ENCODE measurements around the gene GALNT5. TPM values are rescaled to one million over a fixed set of nuclear protein-coding genes. Genes with fewer than 3 reads are reported as not detected.

The GALNT5 gene
- polyA plus RNA-seq, 1 experiment, result 22.6 TPM

- no peak for DNase-seq (ENCODE audit: low read depth)
- Histone ChIP-seq H3K27me3 (ENCODE audit: control insufficient read depth, insufficient read depth, low read length) (no peaks in the 10 kb centered on the region), H3K4me3 (ENCODE audit: low read depth, low read length) (no peak overlapping the region), H3K36me3 (ENCODE audit: control insufficient read depth, insufficient read depth, low read length) (no peaks in the 10 kb centered on the region)
- TF ChIP-seq, protein P1, sequence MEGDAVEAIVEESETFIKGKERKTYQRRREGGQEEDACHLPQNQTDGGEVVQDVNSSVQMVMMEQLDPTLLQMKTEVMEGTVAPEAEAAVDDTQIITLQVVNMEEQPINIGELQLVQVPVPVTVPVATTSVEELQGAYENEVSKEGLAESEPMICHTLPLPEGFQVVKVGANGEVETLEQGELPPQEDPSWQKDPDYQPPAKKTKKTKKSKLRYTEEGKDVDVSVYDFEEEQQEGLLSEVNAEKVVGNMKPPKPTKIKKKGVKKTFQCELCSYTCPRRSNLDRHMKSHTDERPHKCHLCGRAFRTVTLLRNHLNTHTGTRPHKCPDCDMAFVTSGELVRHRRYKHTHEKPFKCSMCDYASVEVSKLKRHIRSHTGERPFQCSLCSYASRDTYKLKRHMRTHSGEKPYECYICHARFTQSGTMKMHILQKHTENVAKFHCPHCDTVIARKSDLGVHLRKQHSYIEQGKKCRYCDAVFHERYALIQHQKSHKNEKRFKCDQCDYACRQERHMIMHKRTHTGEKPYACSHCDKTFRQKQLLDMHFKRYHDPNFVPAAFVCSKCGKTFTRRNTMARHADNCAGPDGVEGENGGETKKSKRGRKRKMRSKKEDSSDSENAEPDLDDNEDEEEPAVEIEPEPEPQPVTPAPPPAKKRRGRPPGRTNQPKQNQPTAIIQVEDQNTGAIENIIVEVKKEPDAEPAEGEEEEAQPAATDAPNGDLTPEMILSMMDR (IDR thresholded peaks at IDR 0.05; ENCODE audit: insufficient read depth, low read depth, low read length), result no peak
- ChIA-PET POLR2A (no interaction called here), CTCF (interaction anchor here (0.8 to 5.6 kb wide), 2 partner anchors 11 to 14 kb away, joined by 3 to 41 read pairs; no protein-coding TSS in a partner anchor)
Observed at GRCh38 chr2:157345647-157346389, 88.3 kb downstream of the GALNT5 start.

DNA sequence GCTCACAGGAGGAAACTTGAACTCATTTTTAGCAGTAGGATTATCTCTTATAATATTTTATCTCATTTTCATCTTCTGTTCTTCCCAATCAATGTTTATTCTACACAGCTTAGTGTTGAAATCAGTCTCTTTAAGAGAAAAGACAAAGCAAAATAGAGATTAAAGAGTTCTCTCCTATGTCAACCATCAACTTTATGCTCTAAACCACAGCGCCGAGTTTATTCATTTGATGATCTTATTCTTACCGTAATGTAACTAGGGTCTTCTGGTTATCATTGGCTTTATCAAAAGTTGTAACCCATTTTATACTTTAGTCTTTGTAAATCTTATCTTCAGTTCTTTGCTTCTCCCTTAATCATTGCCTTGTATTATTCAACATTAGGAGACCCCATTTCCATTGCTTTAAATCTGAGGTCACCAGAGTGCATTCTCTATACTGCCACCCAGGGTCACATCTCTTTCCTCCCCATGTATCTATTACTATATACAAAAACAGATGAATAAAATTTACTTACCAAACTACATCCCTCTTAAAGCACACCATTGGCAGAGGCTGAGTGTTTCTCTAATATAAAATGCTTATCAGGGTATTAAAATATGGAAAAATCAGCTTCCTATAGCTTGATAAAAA lies 90.9 kb downstream of the GALNT5 start:
- TF ChIP-seq, protein P1 (IDR thresholded peaks at IDR 0.05; ENCODE audit: insufficient read depth, low read depth, low read length), result no peak
- DNase-seq (ENCODE audit: low read depth), result no peak
- CTCF ChIA-PET, result interaction anchor here (5.6 kb wide), 1 partner anchor 13 kb away, joined by 41 read pairs; no protein-coding TSS in a partner anchor
- Histone ChIP-seq H3K36me3 (ENCODE audit: control insufficient read depth, insufficient read depth, low read length) (no peaks in the 10 kb centered on the region), H3K27me3 (ENCODE audit: control insufficient read depth, insufficient read depth, low read length) (no peaks in the 10 kb centered on the region), H3K4me3 (ENCODE audit: low read depth, low read length) (no peak overlapping the region)
- POLR2A ChIA-PET, result no interaction called here

DNA sequence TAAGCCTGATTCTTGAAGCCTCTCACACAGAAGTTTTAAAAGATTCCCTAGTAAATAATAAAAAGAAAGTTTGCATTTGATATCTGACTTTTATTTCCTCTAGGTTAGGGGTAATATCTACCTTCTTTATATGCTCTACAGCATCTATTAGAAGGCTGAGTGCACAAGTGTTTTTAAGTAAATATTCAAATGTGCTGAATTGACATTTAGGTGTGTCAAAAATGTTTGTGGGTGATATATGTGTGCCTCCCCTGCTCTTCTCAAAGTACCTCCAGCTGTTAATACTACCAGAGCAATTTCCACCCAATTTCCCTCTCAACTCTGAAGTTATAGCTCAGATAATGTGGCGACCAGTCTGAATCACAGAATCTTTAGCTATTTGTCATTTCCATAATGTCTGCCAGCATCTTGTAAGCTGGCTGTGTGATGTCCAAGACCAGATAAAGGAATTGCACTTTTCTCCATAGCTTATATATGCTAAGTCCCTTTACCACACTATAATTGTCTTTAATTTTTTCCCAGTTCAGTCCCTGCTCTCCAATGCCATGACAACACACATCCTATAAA lies 92.5 kb downstream of the GALNT5 start:
- ChIA-PET POLR2A (no interaction called here), CTCF (interaction anchor here (0.7 to 2.3 kb wide), 4 partner anchors 14 to 231 kb away, joined by 3 to 20 read pairs (median 3); no protein-coding TSS in a partner anchor)
- Histone ChIP-seq H3K27me3 (ENCODE audit: control insufficient read depth, insufficient read depth, low read length) (no peaks in the 10 kb centered on the region), H3K36me3 (ENCODE audit: control insufficient read depth, insufficient read depth, low read length) (no peaks in the 10 kb centered on the region), H3K4me3 (ENCODE audit: low read depth, low read length) (no peak overlapping the region)
- DNase-seq (ENCODE audit: low read depth), result no peak
- TF ChIP-seq, protein P1 (IDR thresholded peaks at IDR 0.05; ENCODE audit: insufficient read depth, low read depth, low read length), result no peak

DNA sequence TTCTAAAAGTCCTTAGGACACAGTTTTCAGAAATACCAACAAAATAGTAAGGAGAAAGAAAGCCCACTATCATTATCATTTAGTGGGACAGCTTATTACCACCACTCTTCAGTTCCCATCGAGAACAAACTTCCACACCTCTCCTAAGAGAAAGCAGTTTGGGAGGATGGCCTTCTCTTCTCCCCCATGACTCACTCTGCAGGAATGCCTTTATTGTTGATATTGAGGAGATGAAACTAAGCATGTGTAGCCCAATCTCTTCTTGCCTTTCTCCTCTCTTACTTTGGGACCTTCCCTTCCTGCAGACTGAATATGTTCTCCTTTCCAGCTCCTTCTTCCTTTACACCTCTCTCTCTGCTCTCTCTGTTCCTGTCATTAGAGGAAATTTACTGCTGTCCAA lies 98.1 kb downstream of the GALNT5 start:
- TF ChIP-seq, protein P1 (IDR thresholded peaks at IDR 0.05; ENCODE audit: insufficient read depth, low read depth, low read length), result no peak
- Histone ChIP-seq H3K36me3 (ENCODE audit: control insufficient read depth, insufficient read depth, low read length) (no peaks in the 10 kb centered on the region), H3K27me3 (ENCODE audit: control insufficient read depth, insufficient read depth, low read length) (no peaks in the 10 kb centered on the region), H3K4me3 (ENCODE audit: low read depth, low read length) (no peak overlapping the region)
- CTCF ChIA-PET, result interaction anchor here (2.3 kb wide), 1 partner anchor 20 kb away, joined by 9 read pairs; no protein-coding TSS in a partner anchor
- no peak for DNase-seq (ENCODE audit: low read depth)
- POLR2A ChIA-PET, result no interaction called here

DNA sequence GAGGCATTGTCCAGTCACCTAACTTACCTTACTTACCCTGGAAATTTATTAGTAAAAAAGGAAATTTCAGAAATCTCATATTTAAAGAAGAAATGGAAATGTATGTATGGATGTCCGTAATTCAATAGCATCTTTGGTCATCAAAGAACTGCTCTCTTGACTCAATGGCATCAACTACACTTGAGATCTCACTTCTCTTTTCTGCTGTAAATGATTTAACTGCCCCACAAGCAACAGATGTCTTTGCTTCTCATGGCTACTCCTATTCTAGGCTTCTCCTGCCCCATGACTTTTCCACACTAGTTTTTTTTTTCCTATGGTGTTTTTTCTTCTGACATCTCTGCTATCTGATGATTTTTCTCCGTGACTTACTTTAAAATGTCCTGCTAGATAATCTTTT lies 102.1 kb downstream of the GALNT5 start:
- H3K27me3 ChIP-seq (ENCODE audit: control insufficient read depth, insufficient read depth, low read length), result no peaks in the 10 kb centered on the region
- no peak overlapping the region for H3K4me3 ChIP-seq (ENCODE audit: low read depth, low read length)
- DNase-seq (ENCODE audit: low read depth), result no peak
- CTCF ChIA-PET, result no interaction called here
- no peaks in the 10 kb centered on the region for H3K36me3 ChIP-seq (ENCODE audit: control insufficient read depth, insufficient read depth, low read length)
- POLR2A ChIA-PET, result no interaction called here
- TF ChIP-seq, protein P1 (IDR thresholded peaks at IDR 0.05; ENCODE audit: insufficient read depth, low read depth, low read length), result no peak

Data from BJ (cell line).